Measurements from ENCODE around the gene TRAPPC1. TPM values are rescaled to one million over a fixed set of nuclear protein-coding genes. Genes with fewer than 3 reads are reported as not detected.

Gene TRAPPC1
- total RNA-seq, result 71.8 and 102 TPM in 2 replicates

GRCh38 chr17:7931709-7932482, at the start of gene TRAPPC1, which contains the start of gene CNTROB:
Gene TRAPPC1, minus strand, starts transcription at chr17:7931946. Its CDS starts 117 bp downstream, at chr17:7931829.
Gene CNTROB, plus strand, starts transcription at chr17:7932206. Its CDS starts 874 bp downstream, at chr17:7933080.

GRCh38 chr17:7929158-7930023, 2.4 kb downstream of the TRAPPC1 start, which contains the start of gene KCNAB3:
Gene KCNAB3, minus strand, starts transcription at chr17:7929856. Its CDS starts 421 bp downstream, at chr17:7929435.

DNA sequence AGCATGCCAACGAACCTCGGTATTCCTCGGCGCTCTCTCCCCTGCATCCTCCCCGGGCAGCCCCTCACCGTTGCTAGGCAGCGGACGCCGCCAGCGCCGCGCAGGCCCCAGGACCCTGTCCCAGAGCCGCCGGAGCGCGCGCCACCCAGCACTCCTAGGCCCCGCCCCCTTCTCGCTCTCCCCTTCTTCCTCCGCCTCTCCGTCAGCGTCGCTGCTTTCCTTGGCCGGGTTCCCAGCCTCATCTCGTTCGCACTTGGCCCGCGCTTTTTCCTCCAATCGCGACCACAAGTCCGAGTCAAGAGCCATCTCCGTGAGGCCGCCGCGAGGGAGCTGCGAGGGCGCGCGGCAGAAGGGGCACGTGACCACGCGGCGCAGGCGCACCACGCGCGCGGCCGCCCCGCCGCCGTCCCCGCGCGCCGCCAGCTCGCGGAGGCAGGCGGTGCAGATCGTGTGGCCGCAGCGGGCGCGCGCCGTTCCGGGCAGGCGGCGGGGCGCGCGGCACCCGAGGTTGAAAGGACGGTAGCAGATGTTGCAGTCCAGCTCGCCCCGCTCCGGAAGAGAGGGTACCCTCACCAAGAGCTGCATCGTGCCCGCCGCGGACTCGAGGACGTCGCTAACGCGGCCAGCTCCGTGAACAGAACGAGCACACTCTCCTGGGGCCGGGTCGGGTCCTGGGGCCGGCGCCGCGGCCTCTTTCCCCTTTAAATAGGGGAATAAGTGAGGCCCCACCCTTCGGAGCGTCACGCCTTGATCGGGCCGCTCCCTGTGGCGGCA, 15.9 kb downstream of the TRAPPC1 start, which contains the start of gene RNF227:
RNF227 (minus strand) TSS at position 679 of the 774 bp plus-strand sequence; CDS start at position 585, 94 bp downstream.

GRCh38 chr17:7888184-7888920, 43.4 kb downstream of the TRAPPC1 start, which contains the start of gene CHD3:
Gene CHD3, plus strand, starts transcription at chr17:7888789. Its CDS starts 212 bp downstream, at chr17:7889001.

Other genes starting within 250 kb of the TRAPPC1 start
- gene TP53, start 244.5 kb downstream of the TRAPPC1 start, total RNA-seq, result 57.2 and 61.9 TPM in 2 replicates
- 21.7 and 22.7 TPM in 2 replicates for gene WRAP53, start 243.5 kb downstream of the TRAPPC1 start, total RNA-seq
- 0.67 and 0.89 TPM in 2 replicates for gene EFNB3, start 226.7 kb downstream of the TRAPPC1 start, total RNA-seq
- gene DNAH2, start 214.2 kb downstream of the TRAPPC1 start, total RNA-seq, result under 0.01 and 0.17 TPM in 2 replicates
- gene KDM6B, start 97.7 kb downstream of the TRAPPC1 start, total RNA-seq, result 1.2 and 1.7 TPM in 2 replicates
- 0.74 and 4.2 TPM in 2 replicates for gene TMEM88, start 76.9 kb downstream of the TRAPPC1 start, total RNA-seq
- gene NAA38, start 74.4 kb downstream of the TRAPPC1 start, total RNA-seq, result 138 and 167 TPM in 2 replicates
- 4.9 and 5.2 TPM in 2 replicates for gene CYB5D1, start 73.9 kb downstream of the TRAPPC1 start, total RNA-seq
- 45.9 and 46.5 TPM in 2 replicates for gene CHD3, start 43.2 kb downstream of the TRAPPC1 start, total RNA-seq
- gene RNF227, start 15.7 kb downstream of the TRAPPC1 start, total RNA-seq, result 1.0 and 1.2 TPM in 2 replicates
- gene KCNAB3, start 2.1 kb downstream of the TRAPPC1 start, total RNA-seq, result 0.67 and 1.2 TPM in 2 replicates
- 24.5 TPM in 2 replicates for gene CNTROB, start 260 bp upstream of the TRAPPC1 start, total RNA-seq
- 0.15 TPM in 1 of 2 replicates, not detected in the other for gene GUCY2D, start 70.7 kb upstream of the TRAPPC1 start, total RNA-seq
- under 0.01 TPM in 1 of 2 replicates, not detected in the other for gene ALOX15B, start 107.1 kb upstream of the TRAPPC1 start, total RNA-seq
- not detected in 2 replicates for gene ALOX12B, start 155.8 kb upstream of the TRAPPC1 start, total RNA-seq
- under 0.01 TPM in 1 of 2 replicates, not detected in the other for gene ALOXE3, start 186.6 kb upstream of the TRAPPC1 start, total RNA-seq
- 0.17 and 0.89 TPM in 2 replicates for gene HES7, start 192.2 kb upstream of the TRAPPC1 start, total RNA-seq
- 20.7 and 23.0 TPM in 2 replicates for gene PER1, start 220.5 kb upstream of the TRAPPC1 start, total RNA-seq
- gene VAMP2, start 231.0 kb upstream of the TRAPPC1 start, total RNA-seq, result 4.3 and 5.2 TPM in 2 replicates
- gene TMEM107, start 244.4 kb upstream of the TRAPPC1 start, total RNA-seq, result 30.6 and 34.5 TPM in 2 replicates